ENCODE results near the gene FNBP1L. TPM values are rescaled to one million over a fixed set of nuclear protein-coding genes. Genes with fewer than 3 reads are reported as not detected.

The FNBP1L gene
- polyA plus RNA-seq, 6 donors from 2014 or later = 1.6 to 4.6 (median 2.2) TPM; not detected in 1

GRCh38 chr1:93601686-93602085 lies 153.8 kb downstream of the FNBP1L start:
- no peak for ATAC-seq (ENCODE audit: low read depth in 2 of 2)
- H3K4me1 Mint-ChIP-seq = peaks cover 2 to 4% (median 3%) of the 10 kb centered on the region in 3 donors
- no peak overlapping the region for H3K4me3 Mint-ChIP-seq
- no peak overlapping the region for H3K27ac Mint-ChIP-seq
- no peaks in the 10 kb centered on the region for H3K27me3 Mint-ChIP-seq
- DNase-seq = no peak
- peaks cover 0 to 7% of the 10 kb centered on the region in 2 donors for H3K36me3 Mint-ChIP-seq
- H3K9me3 Mint-ChIP-seq = no peaks in the 10 kb centered on the region

DNA sequence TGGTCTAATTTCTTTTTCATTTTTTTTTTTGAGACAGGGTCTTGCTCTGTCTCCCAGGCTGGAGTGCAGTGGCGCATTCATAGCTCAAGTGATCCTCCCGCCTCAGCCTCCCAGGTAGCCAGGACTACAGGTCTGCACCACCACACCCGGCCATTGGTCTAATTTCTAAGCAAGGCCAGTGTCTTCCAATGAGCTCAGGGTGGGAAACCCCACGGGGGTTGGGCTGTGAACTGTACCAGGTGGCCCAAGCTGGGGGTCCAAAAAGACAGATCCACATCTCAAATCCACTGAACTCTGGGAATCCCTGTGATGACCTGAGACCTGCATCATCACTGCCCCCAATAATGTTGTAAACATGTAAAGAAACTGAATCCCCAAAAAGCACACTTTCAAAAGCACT lies 154.2 kb downstream of the FNBP1L start:
- DNase-seq = no peak
- Mint-ChIP-seq H3K36me3 (peaks cover 0 to 7% of the 10 kb centered on the region in 2 donors), H3K27me3 (no peaks in the 10 kb centered on the region), H3K4me3 (no peak overlapping the region), H3K4me1 (peaks cover 4 to 8% (median 4%) of the 10 kb centered on the region in 3 donors), H3K27ac (no peak overlapping the region), H3K9me3 (no peaks in the 10 kb centered on the region)
- ATAC-seq (ENCODE audit: low read depth in 2 of 2) = no peak

GRCh38 chr1:93603106-93603505 lies 155.2 kb downstream of the FNBP1L start:
- H3K36me3 Mint-ChIP-seq = peaks cover 0 to 7% of the 10 kb centered on the region in 2 donors
- no peak overlapping the region for H3K27ac Mint-ChIP-seq
- no peak for ATAC-seq (ENCODE audit: low read depth in 2 of 2)
- H3K4me3 Mint-ChIP-seq = no peak overlapping the region
- no peaks in the 10 kb centered on the region for H3K9me3 Mint-ChIP-seq
- peaks cover 4 to 18% (median 7%) of the 10 kb centered on the region in 3 donors for H3K4me1 Mint-ChIP-seq
- no peaks in the 10 kb centered on the region for H3K27me3 Mint-ChIP-seq
- DNase-seq = no peak

- H3K4me3 Mint-ChIP-seq = no peak overlapping the region
- peaks cover 0 to 7% of the 10 kb centered on the region in 2 donors for H3K36me3 Mint-ChIP-seq
Measured at GRCh38 chr1:93603601-93604000, 155.7 kb downstream of the FNBP1L start.

More at GRCh38 chr1:93603601-93604000, 155.7 kb downstream of the FNBP1L start:
- ATAC-seq (ENCODE audit: low read depth in 2 of 2) = no peak
- Mint-ChIP-seq H3K4me1 (peaks cover 8 to 22% (median 10%) of the 10 kb centered on the region in 3 donors), H3K27ac (no peak overlapping the region), H3K9me3 (no peaks in the 10 kb centered on the region), H3K27me3 (no peaks in the 10 kb centered on the region)
- no peak for DNase-seq

Other genes starting within 250 kb of the FNBP1L start
- gene DR1, start 102.2 kb upstream of the FNBP1L start, polyA plus RNA-seq (ENCODE audit: low read depth in 6 of 6) = 10 to 100 TPM; 53.3 to 72.2 (median 59.3) TPM
- gene BCAR3, start 233.7 kb downstream of the FNBP1L start, polyA plus RNA-seq (ENCODE audit: low read depth in 6 of 6) = 1 to 10 TPM in 4 of 6 donors, under 1 TPM in 1, not detected in 1; 0.73 to 3.2 (median 1.7) TPM

Measured in naive B cell (primary cell).